Left kidney (tissue), 2 donors: ENCODE data around the gene POU4F2. TPM values are rescaled to one million over a fixed set of nuclear protein-coding genes. Genes with fewer than 3 reads are reported as not detected.
"Not testable (repeated sequence)": the region's sequence is repeated elsewhere in the genome, so short reads cannot be mapped to it uniquely, and the experiment has no call there.

ENCODE experiments used
- DNase-seq: peaks from one replicate; pipeline ENCODE4 v3.0.0-alpha.2; 2013
- polyA plus RNA-seq: library from polyadenylated mRNA; unstranded; fragments of 120-200 nt; gene quantifications from one replicate; pipeline ENCODE4 v1.2.1, GENCODE V29; 2013; ENCODE audit not compliant: insufficient read length

Gene POU4F2
- polyA plus RNA-seq, 1 donor: not detected

- DNase-seq: no peak
Observed at GRCh38 chr4:146654687-146655520, 16.2 kb downstream of the POU4F2 start.

- no peak for DNase-seq
Observed at GRCh38 chr4:146655521-146655856, 16.8 kb downstream of the POU4F2 start.

- no peak for DNase-seq
Observed at GRCh38 chr4:146661367-146661766, 22.7 kb downstream of the POU4F2 start.

- DNase-seq: not testable (repeated sequence)
Observed at GRCh38 chr4:146663968-146664311, 25.2 kb downstream of the POU4F2 start.

GRCh38 chr4:146674829-146675570, 36.3 kb downstream of the POU4F2 start:
- DNase-seq: no peak

Other genes with a start within 250 kb of the POU4F2 start
- 15.6 TPM for gene SLC10A7, start 117.0 kb upstream of the POU4F2 start, polyA plus RNA-seq